ENCODE measurements around the gene GPR132. TPM values are rescaled to one million over a fixed set of nuclear protein-coding genes. Genes with fewer than 3 reads are reported as not detected.
"Not testable (repeated sequence)": the region's sequence is repeated elsewhere in the genome, so short reads cannot be mapped to it uniquely, and the experiment has no call there.

GPR132 gene
- total RNA-seq, 2 donors from 2014 or later: 0.68 to 1.4 TPM

GRCh38 chr14:105064721-105065143 is 498 bp downstream of the GPR132 start:
- Histone ChIP-seq H3K4me1 (replicated peaks) (no peaks in the 10 kb centered on the region), H3K27ac (no peak overlapping the region), H3K4me3 (peak overlapping the region in 1 of 2 donors; percentile 8), H3K36me3 (no peaks in the 10 kb centered on the region), H3K27me3 (replicated peaks; ENCODE audit: insufficient read depth) (no peaks in the 10 kb centered on the region), H3K9me3 (no peaks in the 10 kb centered on the region)
- no peak for DNase-seq (ENCODE audit: low spot score)
- 76% methylated on average over 12 of the region's 12 CpGs for WGBS
- intact Hi-C loops (cut with DNase I): no loop called here
- TF ChIP-seq POLR2AphosphoS5 (IDR thresholded peaks at IDR 0.05) (no peak), POLR2A (IDR thresholded peaks at IDR 0.05) (no peak), CTCF (IDR thresholded peaks at IDR 0.05) (no peak)

GRCh38 chr14:105064001-105064400 is 1.2 kb downstream of the GPR132 start:
- Histone ChIP-seq H3K4me3 (no peak overlapping the region), H3K4me1 (replicated peaks) (no peaks in the 10 kb centered on the region), H3K27me3 (replicated peaks; ENCODE audit: insufficient read depth) (no peaks in the 10 kb centered on the region), H3K9me3 (no peaks in the 10 kb centered on the region), H3K27ac (no peak overlapping the region), H3K36me3 (no peaks in the 10 kb centered on the region)
- intact Hi-C loops (cut with DNase I): no loop called here
- 87% methylated on average over 10 of the region's 10 CpGs for WGBS
- DNase-seq (ENCODE audit: low spot score): no peak
- TF ChIP-seq POLR2A (IDR thresholded peaks at IDR 0.05): no peak
- TF ChIP-seq POLR2AphosphoS5 (IDR thresholded peaks at IDR 0.05): no peak
- TF ChIP-seq CTCF (IDR thresholded peaks at IDR 0.05): no peak

- intact Hi-C loops (cut with DNase I); H3K4me1 ChIP-seq (replicated peaks); H3K36me3 ChIP-seq; H3K27ac ChIP-seq; H3K27me3 ChIP-seq (replicated peaks; ENCODE audit: insufficient read depth); H3K9me3 ChIP-seq; DNase-seq (ENCODE audit: low spot score); H3K4me3 ChIP-seq: not testable (repeated sequence)
- WGBS: 90% methylated on average over 10 of the region's 10 CpGs
These were observed 1.7 kb downstream of the GPR132 start for GRCh38 chr14:105063506-105063905.

- no peak overlapping the region for H3K4me3 ChIP-seq
- DNase-seq (ENCODE audit: low spot score): no peak
- H3K9me3 ChIP-seq: no peaks in the 10 kb centered on the region
- intact Hi-C loops (cut with DNase I): no loop called here
- no peak overlapping the region for H3K27ac ChIP-seq
- no peaks in the 10 kb centered on the region for H3K36me3 ChIP-seq
- WGBS: 86% methylated on average over 10 of the region's 10 CpGs
- H3K4me1 ChIP-seq (replicated peaks): no peaks in the 10 kb centered on the region
- TF ChIP-seq POLR2AphosphoS5 (IDR thresholded peaks at IDR 0.05) (no peak), CTCF (IDR thresholded peaks at IDR 0.05) (no peak), POLR2A (IDR thresholded peaks at IDR 0.05) (no peak)
- H3K27me3 ChIP-seq (replicated peaks; ENCODE audit: insufficient read depth): no peaks in the 10 kb centered on the region
These were observed 2.2 kb downstream of the GPR132 start for GRCh38 chr14:105063056-105063455.

GRCh38 chr14:105062048-105062433 is 3.2 kb downstream of the GPR132 start:
- 88% methylated on average over 7 of the region's 7 CpGs for WGBS
- no peak overlapping the region for H3K4me3 ChIP-seq
- H3K36me3 ChIP-seq: no peaks in the 10 kb centered on the region
- no peaks in the 10 kb centered on the region for H3K4me1 ChIP-seq (replicated peaks)
- no peak overlapping the region for H3K27ac ChIP-seq
- no peak for DNase-seq (ENCODE audit: low spot score)
- no peaks in the 10 kb centered on the region for H3K9me3 ChIP-seq
- no peak for TF ChIP-seq POLR2AphosphoS5 (IDR thresholded peaks at IDR 0.05)
- TF ChIP-seq CTCF (IDR thresholded peaks at IDR 0.05): no peak
- TF ChIP-seq POLR2A (IDR thresholded peaks at IDR 0.05): no peak
- H3K27me3 ChIP-seq (replicated peaks; ENCODE audit: insufficient read depth): no peaks in the 10 kb centered on the region
- intact Hi-C loops (cut with DNase I): no loop called here

Data from prostate gland (tissue), 2 donors.